GM19238 (cell line): ENCODE data around the gene CENATAC.
"Not testable (repeated sequence)": the region's sequence is repeated elsewhere in the genome, so short reads cannot be mapped to it uniquely, and the experiment has no call there.

ENCODE experiments used
- DNase-seq: peaks from one replicate; pipeline ENCODE4 v3.0.0; 2011; ENCODE audit warnings: low spot score; ENCODE audit not compliant: insufficient read length

CENATAC gene

DNA sequence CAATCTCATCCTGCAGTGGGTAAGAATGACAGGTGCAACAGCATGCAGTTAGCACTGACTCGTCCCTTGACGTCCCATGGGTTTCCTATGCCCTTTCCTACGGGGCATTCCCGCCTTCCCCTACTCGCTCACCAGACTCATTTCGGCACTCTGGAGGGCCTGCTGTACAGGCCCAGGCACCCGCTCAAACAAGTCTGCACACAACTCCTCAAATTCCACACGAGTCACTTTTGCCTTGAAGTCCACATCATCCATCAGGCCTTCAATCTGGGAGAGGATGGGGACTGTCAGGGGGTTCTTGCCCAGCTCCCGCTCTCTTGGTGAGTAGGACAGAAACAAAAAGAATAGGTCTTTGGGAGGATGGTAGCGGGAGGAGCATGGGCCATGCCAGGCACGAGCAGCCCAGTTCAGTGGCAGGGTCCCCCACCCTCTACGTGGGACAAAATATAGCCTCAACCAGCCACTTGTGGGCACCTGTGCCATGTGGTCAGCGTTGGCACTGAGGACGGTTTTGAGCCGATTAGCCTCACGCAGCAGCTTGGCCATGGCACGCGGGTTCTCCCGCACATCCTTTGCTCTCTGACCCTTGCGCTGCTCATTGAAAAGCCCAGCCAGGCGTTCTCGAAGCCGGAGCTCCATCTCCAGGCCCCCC, 54.4 kb downstream of the CENATAC start:
- DNase-seq = no peak

- no peak for DNase-seq
Observed at GRCh38 chr11:119054418-119054817, 56.5 kb downstream of the CENATAC start.

- DNase-seq = no peak
Observed at GRCh38 chr11:119055901-119056300, 58.0 kb downstream of the CENATAC start.

- DNase-seq = peak; percentile 46
Observed at GRCh38 chr11:119056421-119056999, 58.6 kb downstream of the CENATAC start.

- DNase-seq = peak; percentile 99
Observed at GRCh38 chr11:119057000-119057769, 59.2 kb downstream of the CENATAC start, which contains the start of gene HYOU1. TSS of gene HYOU1 (minus strand) at chr11:119057205. CDS start at chr11:119056160, 1,045 bp downstream.

- DNase-seq = not testable (repeated sequence)
Observed at GRCh38 chr11:119059128-119059527, 61.2 kb downstream of the CENATAC start.

DNA sequence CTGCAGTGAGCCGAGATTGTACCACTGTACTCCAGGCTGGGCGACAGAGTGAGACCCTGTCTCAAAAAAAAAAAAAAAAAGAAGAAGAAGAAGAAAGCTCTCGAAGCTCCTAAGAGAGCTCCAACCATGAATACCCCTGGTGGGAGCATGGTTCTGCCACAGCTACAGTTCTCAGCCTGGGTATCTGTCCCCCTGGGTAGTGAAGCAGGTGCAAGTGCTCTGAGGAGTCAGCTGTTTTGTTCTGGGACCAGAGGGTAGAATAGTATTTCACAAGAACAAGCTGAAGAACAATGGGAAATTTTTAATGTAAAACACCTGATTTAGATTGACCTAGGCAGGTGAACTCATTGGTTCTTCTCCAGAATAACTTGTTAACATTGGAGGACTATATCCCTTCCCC, 63.3 kb downstream of the CENATAC start:
- no peak for DNase-seq

DNA sequence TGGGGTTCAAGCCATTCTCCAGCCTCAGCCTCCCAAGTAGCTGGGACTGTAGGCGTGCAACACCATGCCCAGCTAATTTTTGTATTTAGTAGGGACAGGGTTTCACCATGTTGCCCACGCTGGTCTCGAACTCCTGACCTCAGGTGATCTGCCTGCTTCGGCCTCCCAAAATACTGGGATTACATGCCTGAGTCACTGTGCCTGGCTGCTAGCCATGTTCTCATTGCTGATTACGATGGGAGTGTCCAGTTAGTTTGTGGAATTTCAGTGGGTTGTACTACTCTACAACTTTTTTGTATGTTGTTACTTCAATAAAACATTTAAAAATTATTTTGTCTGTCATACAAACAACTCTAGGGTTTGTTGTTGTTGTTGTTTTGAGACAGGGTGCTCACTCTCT, 64.8 kb downstream of the CENATAC start:
- no peak for DNase-seq

DNA sequence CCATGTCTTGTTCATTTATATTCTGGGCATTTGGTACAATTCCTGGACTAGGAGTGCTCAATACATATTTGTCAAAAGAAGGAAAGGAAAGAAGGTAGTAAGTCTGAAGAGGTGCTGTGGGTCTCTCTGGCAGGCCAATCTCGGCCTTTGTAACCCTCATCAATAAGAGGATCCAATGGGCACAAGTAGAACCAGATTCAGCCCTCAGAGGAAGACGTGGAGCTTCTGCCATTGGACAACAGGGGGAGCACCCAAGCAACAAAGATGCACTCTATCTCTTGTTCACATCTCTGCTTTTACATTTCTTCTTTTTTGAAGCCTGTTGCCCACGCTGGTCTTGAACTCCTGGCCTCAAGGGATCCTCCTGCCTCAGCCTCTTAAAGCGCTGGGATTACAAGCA, 67.4 kb downstream of the CENATAC start:
- no peak for DNase-seq
